Pancreas (tissue), 10 donors: Measurements from ENCODE around the gene DAB2. TPM values are rescaled to one million over a fixed set of nuclear protein-coding genes. Genes with fewer than 3 reads are reported as not detected.
"Not testable (repeated sequence)": the region's sequence is repeated elsewhere in the genome, so short reads cannot be mapped to it uniquely, and the experiment has no call there.

ENCODE experiments used
- ATAC-seq, 4 donors: fragments of 200-7000 bp; cut with Tn5 transposase; one replicate each; pipeline versions ENCODE4 v1.8.0 to v1.9.1; 2020; ENCODE audit warnings: mild to moderate bottlenecking in 4 of 4, moderate library complexity in 4 of 4
- DNase-seq, 6 donors: peaks; one replicate each; pipeline ENCODE4 v3.0.0-alpha.2; 2020
- FAIRE-seq: peaks from 2 replicates; lab custom pipeline; 2012; peaks lifted over from hg19 to GRCh38; lab: Jason Lieb, UNC
- H3K27ac ChIP-seq, 4 donors: fragments of 200-600 bp; sonication (generic); 1 replicate in 3 of 4; 2 replicates in 1 of 4; pipeline versions ENCODE4 v1.5.0 to v1.8.0; 2020
- H3K27me3 ChIP-seq, 4 donors: fragments of 200-600 bp; one replicate each; pipeline ENCODE4 v1.8.0; 2021
- H3K36me3 ChIP-seq, 3 donors: fragments of 200-600 bp; sonication (generic) in 1 of 3; one replicate each; pipeline versions ENCODE4 v1.5.0 to v1.8.0; 2020 to 2021
- H3K4me1 ChIP-seq, 3 donors: fragments of 200-600 bp; one replicate each; pipeline ENCODE4 v1.8.0; 2021
- H3K4me3 ChIP-seq, 4 donors: fragments of 200-600 bp; sonication (generic) in 2 of 4; one replicate each; pipeline versions ENCODE4 v1.5.0 to v1.8.0; 2020 to 2021
- H3K9me3 ChIP-seq, 4 donors: fragments of 200-600 bp; one replicate each; pipeline ENCODE4 v1.8.0; 2021
- WGBS, 2 donors: extraction: QIAGEN DNeasy Blood & Tissue Kit; methylation state at CpG; one replicate each; pipeline ENCODE4 v1.1.7; 2013; 5-methylcytosine and 5-hydroxymethylcytosine counted together
- intact Hi-C, 3 donors: fragments of 100-400 bp; cut with DNase I; formaldehyde crosslinking; loops; one replicate each; pipeline versions ENCODE4 v1.11.1 to v1.14.2; 2022
- polyA plus RNA-seq, 2 donors: library from polyadenylated mRNA; stranded (reverse); fragments of 200-250 nt; gene quantifications; one replicate each; pipeline ENCODE4 v1.2.3, GENCODE V29; 2013
- total RNA-seq, 6 donors: library from RNA; stranded (reverse); fragmentation: NEBNext Ultra II Directional in 4 of 6; extraction: Animal tissue kit (Norgen Biotek cat#: 25700) in 4 of 6; gene quantifications; one replicate each; pipeline versions ENCODE4 v1.2.1 to v1.2.4, GENCODE V29; 2021 to 2023
- TF ChIP-seq, protein P1 (sequence below), 4 donors: fragments of 200-600 bp; sonication (generic) in 3 of 4; IDR thresholded peaks; one replicate each; pipeline versions ENCODE4 v1.5.0 to v1.8.0; 2021; ENCODE audit warnings: antibody characterized with exemption in 4 of 4
- donor health status: healthy with polysubstance abuse.
- donor health status: DM: no; HTN: no; CAD: no; lungs with moderate emphysema.
- donor health status: DM: no; HTN: no; CAD: no.
- donor health status: control.
- donor health status: control.
- donor health status: Bipolar disorder and iron deficiency.
- donor health status: DM: yes; HTN: yes; CAD: no.
- donor health status: DM: no; HTN: no; CAD: no.
- donor health status: DM: no; HTN: no; CAD: no.
- donor health status: DM: yes; HTN: yes; CAD: no.

Gene DAB2
- total and polyA plus RNA-seq, 8 donors, result 12.0 to 53.3 (median 27.2) TPM

DNA sequence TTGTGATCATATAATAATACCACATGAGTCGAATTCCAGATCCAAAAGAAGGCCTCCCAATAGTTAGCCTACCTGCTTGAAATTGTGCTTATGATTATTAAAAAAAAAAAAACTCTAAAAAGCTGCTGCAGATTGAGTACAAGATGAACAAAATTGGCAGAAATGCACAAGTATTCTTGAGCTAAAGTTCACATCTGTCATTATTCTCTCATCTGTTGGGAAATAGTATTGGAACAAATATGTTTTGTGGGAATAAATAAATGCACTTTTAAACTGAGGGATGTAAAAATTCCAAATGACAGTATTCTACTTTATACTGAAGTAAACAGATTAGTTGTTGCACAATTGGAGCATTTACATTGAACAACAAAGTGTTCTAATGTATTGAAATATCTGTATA is 15.7 kb downstream of the DAB2 start:
- TF ChIP-seq, protein P1, sequence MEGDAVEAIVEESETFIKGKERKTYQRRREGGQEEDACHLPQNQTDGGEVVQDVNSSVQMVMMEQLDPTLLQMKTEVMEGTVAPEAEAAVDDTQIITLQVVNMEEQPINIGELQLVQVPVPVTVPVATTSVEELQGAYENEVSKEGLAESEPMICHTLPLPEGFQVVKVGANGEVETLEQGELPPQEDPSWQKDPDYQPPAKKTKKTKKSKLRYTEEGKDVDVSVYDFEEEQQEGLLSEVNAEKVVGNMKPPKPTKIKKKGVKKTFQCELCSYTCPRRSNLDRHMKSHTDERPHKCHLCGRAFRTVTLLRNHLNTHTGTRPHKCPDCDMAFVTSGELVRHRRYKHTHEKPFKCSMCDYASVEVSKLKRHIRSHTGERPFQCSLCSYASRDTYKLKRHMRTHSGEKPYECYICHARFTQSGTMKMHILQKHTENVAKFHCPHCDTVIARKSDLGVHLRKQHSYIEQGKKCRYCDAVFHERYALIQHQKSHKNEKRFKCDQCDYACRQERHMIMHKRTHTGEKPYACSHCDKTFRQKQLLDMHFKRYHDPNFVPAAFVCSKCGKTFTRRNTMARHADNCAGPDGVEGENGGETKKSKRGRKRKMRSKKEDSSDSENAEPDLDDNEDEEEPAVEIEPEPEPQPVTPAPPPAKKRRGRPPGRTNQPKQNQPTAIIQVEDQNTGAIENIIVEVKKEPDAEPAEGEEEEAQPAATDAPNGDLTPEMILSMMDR (IDR thresholded peaks at IDR 0.05), result no peak

DNA sequence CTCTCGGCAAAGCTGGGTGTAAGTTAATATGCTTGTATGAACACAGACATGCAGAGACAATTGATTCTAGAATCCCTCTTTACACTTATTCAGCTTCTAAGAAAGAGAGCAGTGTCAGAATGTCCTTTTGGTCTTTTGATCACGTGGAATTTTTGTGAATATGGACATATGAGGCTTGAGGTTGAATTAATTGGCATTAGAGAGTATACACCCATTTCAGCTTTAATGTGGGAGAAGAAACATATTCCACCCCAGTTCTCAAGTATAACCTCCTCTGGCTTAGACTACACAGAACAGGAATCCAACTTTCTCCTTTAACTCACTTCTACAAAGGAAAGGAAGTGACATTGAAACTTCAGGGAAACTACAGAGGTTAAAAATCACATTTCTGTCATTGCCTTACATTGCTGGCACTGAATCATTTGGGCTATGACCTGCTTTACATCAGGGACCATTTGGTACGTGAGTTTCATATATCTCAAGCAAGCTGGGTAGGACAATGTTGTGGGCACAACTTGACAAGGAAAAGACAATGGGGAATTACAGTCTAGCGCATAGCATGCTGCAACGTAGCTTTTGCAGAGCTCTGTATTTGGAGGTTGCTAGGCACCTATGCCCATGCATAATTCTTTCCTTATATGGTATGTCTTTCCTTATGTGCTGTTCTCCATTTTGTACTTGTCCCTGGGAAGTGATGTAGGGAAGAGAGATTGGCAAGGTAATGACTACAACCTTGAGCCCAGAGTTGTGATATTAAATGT is 19.5 kb downstream of the DAB2 start:
- Histone ChIP-seq H3K27me3 (no peaks in the 10 kb centered on the region), H3K27ac (no peak overlapping the region), H3K4me1 (peaks cover 0 to 7% (median 0%) of the 10 kb centered on the region in 3 donors), H3K36me3 (no peaks in the 10 kb centered on the region), H3K4me3 (no peak overlapping the region), H3K9me3 (no peaks in the 10 kb centered on the region)
- intact Hi-C loops, result no loop called here
- TF ChIP-seq, protein P1 (IDR thresholded peaks at IDR 0.05), result no peak
- 58% methylated on average over 5 of the region's 5 CpGs for WGBS, 2 donors
- ATAC-seq (no peak), DNase-seq (no peak), FAIRE-seq (no peak)

More for the DNA sequence above, 15.7 kb downstream of the DAB2 start:
- Histone ChIP-seq H3K9me3 (no peaks in the 10 kb centered on the region), H3K27ac (no peak overlapping the region), H3K4me3 (no peak overlapping the region), H3K36me3 (no peaks in the 10 kb centered on the region), H3K27me3 (no peaks in the 10 kb centered on the region), H3K4me1 (peaks cover 0 to 8% (median 4%) of the 10 kb centered on the region in 3 donors)
- DNase-seq (no peak), FAIRE-seq (no peak), ATAC-seq (no peak)
- WGBS, 2 donors, result 33 to 40% methylated on average over 1 of the region's 1 CpG
- intact Hi-C loops, result no loop called here

DNA sequence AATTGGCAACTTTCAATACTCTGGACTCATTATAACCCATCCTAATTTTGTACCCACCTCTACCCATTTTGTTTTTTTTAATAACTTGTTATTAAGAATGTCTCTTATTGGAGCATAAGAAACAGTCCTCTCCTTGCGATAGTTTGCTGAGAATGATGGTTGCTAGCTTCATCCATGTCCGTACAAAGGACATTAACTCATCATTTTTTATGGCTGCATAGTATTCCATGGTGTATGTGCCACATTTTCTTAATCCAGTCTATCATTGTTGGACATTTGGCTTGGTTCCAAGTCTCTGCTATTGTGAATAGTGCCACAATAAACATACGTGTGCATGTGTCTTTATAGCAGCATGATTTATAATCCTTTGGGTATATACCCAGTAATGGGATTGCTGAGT is 21.0 kb downstream of the DAB2 start:
- H3K4me1 ChIP-seq, H3K36me3 ChIP-seq, H3K27ac ChIP-seq, H3K27me3 ChIP-seq, FAIRE-seq, H3K9me3 ChIP-seq, H3K4me3 ChIP-seq, intact Hi-C loops, DNase-seq, ATAC-seq: not testable (repeated sequence)
- WGBS, 2 donors, result 69 to 94% methylated on average over 3 of the region's 3 CpGs

DNA sequence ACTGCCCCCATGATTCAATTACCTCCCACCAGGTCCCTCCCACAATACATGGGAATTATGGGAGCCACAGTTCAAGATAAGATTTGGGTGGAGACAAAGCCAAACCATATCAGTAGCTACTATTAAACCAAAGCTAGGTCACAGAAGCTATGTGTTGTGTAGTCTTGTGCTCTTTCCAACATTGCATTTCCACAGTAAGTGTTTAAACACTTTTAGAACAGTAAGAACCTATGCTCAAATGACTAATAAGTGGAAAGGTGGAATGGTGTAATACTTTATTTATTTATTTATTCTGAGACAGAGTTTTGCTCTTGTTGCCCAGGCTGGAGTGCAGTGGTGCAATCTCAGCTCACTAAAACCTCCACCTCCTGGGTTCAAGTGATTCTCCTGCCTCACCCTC is 22.6 kb downstream of the DAB2 start:
- H3K27me3 ChIP-seq, DNase-seq, H3K27ac ChIP-seq, ATAC-seq, H3K36me3 ChIP-seq, intact Hi-C loops, H3K4me3 ChIP-seq, H3K4me1 ChIP-seq, FAIRE-seq, H3K9me3 ChIP-seq: not testable (repeated sequence)

DNA sequence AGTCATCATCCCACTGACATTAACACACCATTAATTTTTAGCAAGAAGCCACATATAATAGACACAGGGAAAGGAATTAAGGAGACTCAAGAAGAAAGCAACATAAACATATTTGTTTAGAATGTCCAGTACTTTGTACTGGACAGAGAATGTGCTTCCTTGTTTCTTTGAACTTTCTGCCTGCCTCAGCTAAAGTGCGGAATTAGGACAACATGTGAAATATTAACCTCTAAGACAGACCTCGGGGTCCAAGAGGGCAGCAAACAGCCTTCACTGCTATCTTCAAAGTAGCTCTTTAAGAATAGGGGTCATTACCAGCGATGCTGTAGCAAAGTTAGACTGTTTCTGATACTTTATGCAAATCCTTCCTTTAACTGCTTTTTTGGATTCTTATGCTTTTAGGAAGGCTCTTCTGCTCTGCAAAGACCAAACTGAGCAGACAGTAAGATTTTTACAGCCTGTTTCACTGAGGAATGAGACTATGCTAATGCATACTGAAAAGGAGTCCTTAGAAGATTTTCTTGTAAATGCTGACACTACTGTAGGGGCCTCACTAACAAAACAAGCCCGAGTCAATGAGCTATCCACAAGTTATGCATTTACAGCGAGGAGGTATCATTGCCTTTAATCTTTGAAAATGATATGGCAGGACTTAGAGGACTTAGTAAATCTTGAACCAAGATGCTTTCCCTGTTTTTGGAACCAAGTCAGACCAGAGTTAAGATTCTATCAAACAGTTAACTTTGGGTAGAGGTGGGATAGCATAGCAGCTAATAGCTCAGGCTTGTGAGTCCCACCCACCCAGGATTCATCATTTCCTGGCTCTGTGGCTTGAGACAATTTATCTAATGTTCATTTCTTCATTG is 23.8 kb downstream of the DAB2 start:
- H3K4me1 ChIP-seq, result peaks cover 0 to 4% (median 0%) of the 10 kb centered on the region in 3 donors
- H3K27ac ChIP-seq, result peak overlapping the region in 2 of 4 donors; percentile 7 to 22
- whole genome bisulfite sequencing, 2 donors, result 35 to 41% methylated on average over 5 of the region's 5 CpGs
- H3K27me3 ChIP-seq, result no peaks in the 10 kb centered on the region
- TF ChIP-seq, protein P1 (IDR thresholded peaks at IDR 0.05), result no peak
- no peak overlapping the region for H3K4me3 ChIP-seq
- DNase-seq, result no peak
- peak in 2 of 4 donors; percentile 40 for ATAC-seq
- H3K9me3 ChIP-seq, result no peaks in the 10 kb centered on the region
- no peaks in the 10 kb centered on the region for H3K36me3 ChIP-seq
- FAIRE-seq, result no peak
- intact Hi-C loops, result no loop called here
